A549 (cell line): ENCODE data around the gene TRPM2. TPM values are rescaled to one million over a fixed set of nuclear protein-coding genes. Genes with fewer than 3 reads are reported as not detected.

Experiments used
- ATAC-seq, 2 experiments: fragments of 200-7000 bp in 1 of 2; fragments of >200 bp in 1 of 2; cut with Nextera tagmentation in 1 of 2; cut with Tn5 transposase in 1 of 2; 3 replicates each; pipeline versions ENCODE4 v1.8.0 to v1.9.1; 2018 to 2020; ENCODE audit warnings: mild to moderate bottlenecking in 1 of 2, moderate library complexity in 1 of 2
- CTCF ChIA-PET: fragments of 300-600 bp; sonication (Branson Sonifier 250); formaldehyde crosslinking; extraction: SDS; loops from one replicate; lab custom pipeline; 2021; ENCODE audit warnings: antibody characterized with exemption, inconsistent platforms; lab: Yijun Ruan, JAX
- POLR2A ChIA-PET: fragments of 350-600 bp; formaldehyde crosslinking; extraction: SDS; loops from one replicate; lab custom pipeline; 2021; ENCODE audit warnings: antibody characterized with exemption, inconsistent platforms; lab: Yijun Ruan, JAX
- DNase-seq, 2 experiments: peaks; one replicate each; pipeline versions ENCODE4 v3.0.0 to v3.0.0-alpha.2; 2011 to 2016; ENCODE audit warnings: low read depth in 1 of 2, low spot score in 1 of 2
- FAIRE-seq: peaks from 2 replicates; lab custom pipeline; 2011; peaks lifted over from hg19 to GRCh38; lab: Jason Lieb, UNC
- H3K27ac ChIP-seq, 2 experiments: fragments of >200 bp; sonication (Bioruptor Twin); formaldehyde crosslinking; 3 replicates each; pipeline ENCODE4 v1.5.1; 2016 to 2017
- H3K4me1 ChIP-seq: fragments of >200 bp; sonication (Bioruptor Twin); formaldehyde crosslinking; 3 replicates; pipeline ENCODE4 v1.6.1; 2016
- H3K4me2 ChIP-seq: fragments of >200 bp; sonication (Bioruptor Twin); formaldehyde crosslinking; 3 replicates; pipeline ENCODE4 v1.6.1; 2016
- H3K4me3 ChIP-seq: fragments of >200 bp; sonication (Bioruptor Twin); formaldehyde crosslinking; 3 replicates; pipeline ENCODE4 v1.5.1; 2016
- H3K9me3 ChIP-seq: fragments of >200 bp; sonication (Bioruptor Twin); formaldehyde crosslinking; 3 replicates; pipeline ENCODE4 v1.6.1; 2016
- CBX2 ChIP-seq: fragments of 200-600 bp; sonication (generic); IDR thresholded peaks from 2 replicates; pipeline ENCODE4 v1.6.1; 2016; ENCODE audit warnings: low read depth, mild to moderate bottlenecking, borderline replicate concordance
- EHMT2 ChIP-seq: fragments of 200-600 bp; sonication (generic); IDR thresholded peaks from 2 replicates; pipeline ENCODE4 v1.6.1; 2016; ENCODE audit warnings: antibody characterized with exemption, low read depth, mild to moderate bottlenecking, moderate library complexity
- GATA3 ChIP-seq: IDR thresholded peaks from 2 replicates; pipeline ENCODE4 v1.6.1; 2012; ENCODE audit warnings: borderline replicate concordance
- KDM1A ChIP-seq: fragments of 200-600 bp; sonication (generic); IDR thresholded peaks from 2 replicates; pipeline ENCODE4 v1.6.1; 2016; ENCODE audit warnings: low read depth, mild to moderate bottlenecking
- KDM5A ChIP-seq: fragments of 200-600 bp; sonication (generic); IDR thresholded peaks from 2 replicates; pipeline ENCODE4 v1.6.1; 2016; ENCODE audit warnings: antibody characterized with exemption, mild to moderate bottlenecking
- MAFK ChIP-seq: fragments of 450-650 bp; IDR thresholded peaks from 2 replicates; pipeline ENCODE4 v1.6.1; 2014; ENCODE audit not compliant: partially characterized antibody
- MAZ ChIP-seq: fragments of 150-350 bp; IDR thresholded peaks from 2 replicates; pipeline ENCODE4 v1.6.1; 2014; ENCODE audit warnings: antibody characterized with exemption, low read depth, low read length, borderline replicate concordance
- MYC ChIP-seq: IDR thresholded peaks from 2 replicates; pipeline ENCODE4 v1.6.1; 2012; ENCODE audit warnings: mild to moderate bottlenecking, inconsistent platforms, low read length, improper control_type of control experiment, borderline replicate concordance
- NR3C1 ChIP-seq: fragments of >200 bp; sonication (Bioruptor Twin); formaldehyde crosslinking; IDR thresholded peaks from 3 replicates; pipeline ENCODE4 v1.6.1; 2017
- RFX5 ChIP-seq: fragments of 450-650 bp; IDR thresholded peaks from 2 replicates; pipeline ENCODE4 v1.7.1; 2014; ENCODE audit warnings: antibody characterized with exemption, mild to moderate bottlenecking, moderate library complexity
- ZFP36 ChIP-seq: fragments of 450-650 bp; IDR thresholded peaks from 2 replicates; pipeline ENCODE4 v1.6.1; 2014; ENCODE audit warnings: borderline replicate concordance; ENCODE audit not compliant: partially characterized antibody
- ZNF302 ChIP-seq: fragments of 250-450 bp; sonication (Bioruptor Pico); IDR thresholded peaks from 2 replicates; pipeline ENCODE4 v1.9.0; 2021; ENCODE audit warnings: inconsistent platforms, mild to moderate bottlenecking, moderate library complexity
- WGBS: methylation state at CpG from one replicate; pipeline ENCODE4 v1.1.6; 2017; ENCODE audit errors: missing lambda C conversion rate; 5-methylcytosine and 5-hydroxymethylcytosine counted together
- polyA plus RNA-seq, 4 experiments: library from polyadenylated mRNA; depleted of rRNA in 3 of 4; stranded (reverse); fragments of >200 nt; fragmentation: RNase III in 1 of 4; extraction: RNeasy Plus Mini Kit Qiagen cat#74134 plus additional on column Dnase treatment in 1 of 4; gene quantifications; 2 replicates in 3 of 4; 3 replicates in 1 of 4; pipeline ENCODE4 v1.2.3, GENCODE V29; 2011 to 2017
- TF ChIP-seq, protein P1 (sequence below): IDR thresholded peaks from 2 replicates; pipeline ENCODE4 v1.6.1; 2012; ENCODE audit warnings: low read depth, borderline replicate concordance
- TF ChIP-seq, protein P2 (sequence below): IDR thresholded peaks from 2 replicates; pipeline ENCODE4 v1.6.1; 2012
- TF ChIP-seq, protein P3 (sequence below): fragments of 450-650 bp; IDR thresholded peaks from 2 replicates; pipeline ENCODE4 v1.6.1; 2014; ENCODE audit warnings: antibody characterized with exemption
- TF ChIP-seq, protein P4 (sequence below): fragments of 250-450 bp; sonication (Bioruptor Pico); IDR thresholded peaks from 2 replicates; pipeline ENCODE4 v1.5.0; 2021; ENCODE audit warnings: mild to moderate bottlenecking, moderate library complexity, borderline replicate concordance
- TF ChIP-seq, protein P5 (sequence below): IDR thresholded peaks from 2 replicates; pipeline ENCODE4 v1.6.1; 2012
- TF ChIP-seq, protein P6 (sequence below): fragments of >200 bp; sonication (Bioruptor Twin); formaldehyde crosslinking; IDR thresholded peaks from 2 replicates; pipeline ENCODE4 v1.6.1; 2016

The TRPM2 gene
- polyA plus RNA-seq, 2 of the 4 experiments (the other 2 are of a cell fraction), result 3.2 to 5.5 TPM

DNA sequence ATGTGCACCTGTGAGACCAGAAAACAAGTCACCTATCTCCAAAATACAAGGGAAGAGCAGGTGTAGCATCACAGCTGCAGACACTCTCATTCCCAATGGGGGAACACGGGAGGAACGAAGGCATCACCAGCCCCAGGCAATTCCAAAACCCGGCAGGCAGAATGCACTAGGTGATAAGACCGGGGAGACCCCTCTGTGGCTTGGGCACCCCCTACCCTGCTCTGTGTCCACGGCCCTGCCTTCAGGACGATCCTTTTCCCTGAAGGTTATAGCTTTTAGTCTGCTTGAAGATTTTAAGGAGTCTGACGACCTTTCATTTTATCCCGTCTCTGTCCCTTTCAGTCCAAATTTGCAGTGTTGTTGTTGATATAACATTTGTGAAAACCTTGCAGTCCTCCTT lies 19.2 kb downstream of the TRPM2 start:
- DNase-seq, result no peak
- Histone ChIP-seq H3K4me2 (no peak overlapping the region), H3K9me3 (no peaks in the 10 kb centered on the region), H3K27ac (no peak overlapping the region), H3K4me1 (peaks cover 4% of the 10 kb centered on the region; the same call in 1 of the 3 replicates), H3K4me3 (no peak overlapping the region)
- ChIA-PET POLR2A (no interaction called here), CTCF (interaction anchor here (1.6 kb wide), 1 partner anchor 767 kb away, joined by 3 read pairs; no protein-coding TSS in a partner anchor)
- 25% methylated on average over 8 of the region's 8 CpGs for WGBS
- no peak for ATAC-seq
- TF ChIP-seq MYC (no peak), KDM5A (no peak), NR3C1 (no peak), ZFP36 (no peak), CBX2 (no peak), GATA3 (no peak)
- FAIRE-seq, result no peak

DNA sequence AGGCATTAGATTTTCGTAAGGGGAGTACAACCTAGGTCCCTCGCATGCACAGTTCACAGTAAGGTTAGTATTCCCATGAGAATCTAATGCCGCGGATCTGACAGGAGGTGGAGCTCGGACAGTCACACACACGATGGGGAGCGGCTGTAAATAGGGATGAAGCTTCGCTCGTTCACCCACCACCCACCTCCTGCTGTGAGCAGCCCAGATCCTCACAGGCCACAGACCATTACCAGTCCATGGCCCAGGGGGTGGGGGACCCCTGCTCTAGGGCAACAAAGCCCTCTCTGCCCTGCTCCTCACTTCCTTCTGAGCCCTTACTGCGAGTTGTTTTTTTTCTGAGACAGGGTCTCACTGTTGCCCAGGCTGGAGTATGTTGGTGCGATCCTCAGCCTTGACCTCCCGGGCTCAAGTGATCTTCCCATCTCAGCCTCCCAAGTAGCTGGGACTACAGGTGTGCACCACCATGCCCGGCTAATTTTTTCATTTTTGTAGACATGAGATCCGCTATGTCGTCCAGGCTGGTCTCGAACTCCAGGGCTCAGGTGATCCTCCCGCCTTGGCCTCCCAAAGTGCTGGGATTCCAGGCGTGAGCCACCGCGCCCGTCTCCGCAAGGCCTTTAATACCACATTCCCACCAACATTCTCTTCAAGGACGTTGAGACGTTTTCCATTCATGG lies 21.3 kb downstream of the TRPM2 start:
- ATAC-seq (no peak), FAIRE-seq (no peak), DNase-seq (no peak)
- 71% methylated on average over 24 of the region's 24 CpGs for WGBS
- H3K9me3 ChIP-seq, result no peaks in the 10 kb centered on the region
- H3K4me1 ChIP-seq, result no peaks in the 10 kb centered on the region; the same call in 2 of the 3 replicates
- no peak overlapping the region for H3K4me3 ChIP-seq
- POLR2A ChIA-PET, result no interaction called here
- no peak overlapping the region for H3K27ac ChIP-seq
- no peak overlapping the region for H3K4me2 ChIP-seq
- TF ChIP-seq, protein P1, sequence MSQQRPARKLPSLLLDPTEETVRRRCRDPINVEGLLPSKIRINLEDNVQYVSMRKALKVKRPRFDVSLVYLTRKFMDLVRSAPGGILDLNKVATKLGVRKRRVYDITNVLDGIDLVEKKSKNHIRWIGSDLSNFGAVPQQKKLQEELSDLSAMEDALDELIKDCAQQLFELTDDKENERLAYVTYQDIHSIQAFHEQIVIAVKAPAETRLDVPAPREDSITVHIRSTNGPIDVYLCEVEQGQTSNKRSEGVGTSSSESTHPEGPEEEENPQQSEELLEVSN, result no peak
- TF ChIP-seq KDM1A, result no peak
- TF ChIP-seq, protein P2, sequence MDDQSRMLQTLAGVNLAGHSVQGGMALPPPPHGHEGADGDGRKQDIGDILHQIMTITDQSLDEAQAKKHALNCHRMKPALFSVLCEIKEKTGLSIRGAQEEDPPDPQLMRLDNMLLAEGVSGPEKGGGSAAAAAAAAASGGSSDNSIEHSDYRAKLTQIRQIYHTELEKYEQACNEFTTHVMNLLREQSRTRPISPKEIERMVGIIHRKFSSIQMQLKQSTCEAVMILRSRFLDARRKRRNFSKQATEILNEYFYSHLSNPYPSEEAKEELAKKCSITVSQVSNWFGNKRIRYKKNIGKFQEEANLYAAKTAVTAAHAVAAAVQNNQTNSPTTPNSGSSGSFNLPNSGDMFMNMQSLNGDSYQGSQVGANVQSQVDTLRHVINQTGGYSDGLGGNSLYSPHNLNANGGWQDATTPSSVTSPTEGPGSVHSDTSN, result no peak
- TF ChIP-seq, protein P3, sequence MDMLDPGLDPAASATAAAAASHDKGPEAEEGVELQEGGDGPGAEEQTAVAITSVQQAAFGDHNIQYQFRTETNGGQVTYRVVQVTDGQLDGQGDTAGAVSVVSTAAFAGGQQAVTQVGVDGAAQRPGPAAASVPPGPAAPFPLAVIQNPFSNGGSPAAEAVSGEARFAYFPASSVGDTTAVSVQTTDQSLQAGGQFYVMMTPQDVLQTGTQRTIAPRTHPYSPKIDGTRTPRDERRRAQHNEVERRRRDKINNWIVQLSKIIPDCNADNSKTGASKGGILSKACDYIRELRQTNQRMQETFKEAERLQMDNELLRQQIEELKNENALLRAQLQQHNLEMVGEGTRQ, result no peak
- TF ChIP-seq, protein P4, sequence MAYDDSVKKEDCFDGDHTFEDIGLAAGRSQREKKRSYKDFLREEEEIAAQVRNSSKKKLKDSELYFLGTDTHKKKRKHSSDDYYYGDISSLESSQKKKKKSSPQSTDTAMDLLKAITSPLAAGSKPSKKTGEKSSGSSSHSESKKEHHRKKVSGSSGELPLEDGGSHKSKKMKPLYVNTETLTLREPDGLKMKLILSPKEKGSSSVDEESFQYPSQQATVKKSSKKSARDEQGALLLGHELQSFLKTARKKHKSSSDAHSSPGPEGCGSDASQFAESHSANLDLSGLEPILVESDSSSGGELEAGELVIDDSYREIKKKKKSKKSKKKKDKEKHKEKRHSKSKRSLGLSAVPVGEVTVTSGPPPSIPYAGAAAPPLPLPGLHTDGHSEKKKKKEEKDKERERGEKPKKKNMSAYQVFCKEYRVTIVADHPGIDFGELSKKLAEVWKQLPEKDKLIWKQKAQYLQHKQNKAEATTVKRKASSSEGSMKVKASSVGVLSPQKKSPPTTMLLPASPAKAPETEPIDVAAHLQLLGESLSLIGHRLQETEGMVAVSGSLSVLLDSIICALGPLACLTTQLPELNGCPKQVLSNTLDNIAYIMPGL (CRISPR knock-in tag), result no peak
- no peak for TF ChIP-seq EHMT2
- TF ChIP-seq, protein P5, sequence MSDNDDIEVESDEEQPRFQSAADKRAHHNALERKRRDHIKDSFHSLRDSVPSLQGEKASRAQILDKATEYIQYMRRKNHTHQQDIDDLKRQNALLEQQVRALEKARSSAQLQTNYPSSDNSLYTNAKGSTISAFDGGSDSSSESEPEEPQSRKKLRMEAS, result no peak
- TF ChIP-seq MAFK, result no peak
- TF ChIP-seq MAZ, result no peak
- TF ChIP-seq, protein P6, sequence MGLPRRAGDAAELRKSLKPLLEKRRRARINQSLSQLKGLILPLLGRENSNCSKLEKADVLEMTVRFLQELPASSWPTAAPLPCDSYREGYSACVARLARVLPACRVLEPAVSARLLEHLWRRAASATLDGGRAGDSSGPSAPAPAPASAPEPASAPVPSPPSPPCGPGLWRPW, result no peak
- TF ChIP-seq ZNF302 (CRISPR knock-in tag), result no peak
- no peak for TF ChIP-seq RFX5
- TF ChIP-seq, all 56 proteins: peak for 0
- CTCF ChIA-PET, result no interaction called here
